H1 (cell line): ENCODE results near the gene MSH5. TPM values are rescaled to one million over a fixed set of nuclear protein-coding genes. Genes with fewer than 3 reads are reported as not detected.

Source experiments
- CTCF ChIA-PET: fragments of 300-600 bp; sonication (Branson Sonifier 250); formaldehyde crosslinking; loops from one replicate; lab custom pipeline; 2021; ENCODE audit not compliant: partially characterized antibody; lab: Charles Lee
- POLR2A ChIA-PET: fragments of 300-600 bp; sonication (Branson Sonifier 250); formaldehyde crosslinking; loops from one replicate; lab custom pipeline; 2021; ENCODE audit warnings: inconsistent platforms; ENCODE audit not compliant: partially characterized antibody; lab: Charles Lee
- DNase-seq, 2 experiments: peaks; one replicate each; pipeline versions ENCODE4 v3.0.0 to v3.0.0-alpha.2; 2010 to 2022; ENCODE audit warnings: low spot score in 2 of 2, low read depth in 1 of 2, mixed read lengths in 1 of 2
- FAIRE-seq: peaks from 2 replicates; lab custom pipeline; 2011; peaks lifted over from hg19 to GRCh38; lab: Jason Lieb, UNC
- H2AFZ ChIP-seq: 2 replicates; pipeline ENCODE4 v1.8.1; 2012; ENCODE audit warnings: low read length, inconsistent platforms
- H2AK5ac ChIP-seq: 2 replicates; pipeline ENCODE4 v1.6.1; 2013; ENCODE audit warnings: low read depth, low read length
- H2BK120ac ChIP-seq: replicated peaks from 2 replicates; pipeline ENCODE3; 2013; ENCODE audit warnings: low read depth, low read length, inconsistent platforms
- H2BK12ac ChIP-seq: 2 replicates; pipeline ENCODE4 v1.6.1; 2013; ENCODE audit warnings: low read depth, low read length
- H2BK15ac ChIP-seq: 2 replicates; pipeline ENCODE4 v1.6.1; 2013; ENCODE audit warnings: low read length
- H2BK20ac ChIP-seq: 2 replicates; pipeline ENCODE4 v1.6.1; 2013; ENCODE audit warnings: low read length
- H2BK5ac ChIP-seq: 2 replicates; pipeline ENCODE4 v1.6.1; 2013; ENCODE audit warnings: low read depth, low read length
- H3K14ac ChIP-seq: 2 replicates; pipeline ENCODE4 v1.6.1; 2013; ENCODE audit warnings: inconsistent platforms; ENCODE audit not compliant: insufficient read length
- H3K18ac ChIP-seq: 2 replicates; pipeline ENCODE4 v1.6.1; 2013; ENCODE audit warnings: low read length; ENCODE audit errors: extremely low read depth
- H3K23ac ChIP-seq: 2 replicates; pipeline ENCODE4 v1.6.1; 2013; ENCODE audit warnings: inconsistent platforms; ENCODE audit not compliant: insufficient read length
- H3K23me2 ChIP-seq: 2 replicates; pipeline ENCODE4 v1.6.1; 2013; ENCODE audit warnings: low read depth, low read length
- H3K27ac ChIP-seq: 2 replicates; pipeline ENCODE4 v1.6.1; 2011; ENCODE audit warnings: low read depth, low read length, inconsistent platforms
- H3K27me3 ChIP-seq, 4 experiments: replicated peaks in 1 of 4; 1 replicate in 1 of 4; 2 replicates in 3 of 4; pipeline versions ENCODE4 v1.6.1 to v1.8.1; 2011 to 2013; ENCODE audit warnings: low read length in 3 of 4, mild to moderate bottlenecking in 3 of 4, inconsistent platforms in 2 of 4, mixed read lengths in 2 of 4, moderate library complexity in 1 of 4; ENCODE audit not compliant: control insufficient read depth in 3 of 4, insufficient read depth in 3 of 4; ENCODE audit errors: extremely low read depth in 1 of 4
- H3K36me3 ChIP-seq, 4 experiments: 2 replicates each; pipeline versions ENCODE4 v1.6.1 to v1.8.1; 2011 to 2013; ENCODE audit warnings: mild to moderate bottlenecking in 4 of 4, low read length in 3 of 4, moderate library complexity in 2 of 4, control low read depth in 1 of 4, inconsistent platforms in 1 of 4; ENCODE audit not compliant: insufficient read depth in 4 of 4, control insufficient read depth in 2 of 4
- H3K4ac ChIP-seq: replicated peaks from 2 replicates; pipeline ENCODE3; 2013; ENCODE audit warnings: low read length, low read depth, mixed read lengths, inconsistent platforms; ENCODE audit not compliant: insufficient read length
- H3K4me1 ChIP-seq, 4 experiments: replicated peaks in 1 of 4; 1 replicate in 1 of 4; 2 replicates in 3 of 4; pipeline versions ENCODE4 v1.6.1 to v1.8.1; 2011 to 2013; ENCODE audit warnings: low read length in 3 of 4, inconsistent platforms in 2 of 4, mixed read lengths in 1 of 4; ENCODE audit not compliant: insufficient read depth in 4 of 4, control insufficient read depth in 3 of 4
- H3K4me2 ChIP-seq, 2 experiments: 2 replicates each; pipeline versions ENCODE4 v1.6.1 to v1.8.1; 2011 to 2013; ENCODE audit warnings: low read depth in 2 of 2, low read length in 2 of 2, control low read depth in 1 of 2, inconsistent platforms in 1 of 2, mild to moderate bottlenecking in 1 of 2; ENCODE audit not compliant: insufficient read depth in 1 of 2
- H3K4me3 ChIP-seq, 4 experiments: fragments of 200-600, 300-600 bp in 1 of 4; sonication (generic), shearing (Covaris generic), sonication (Bioruptor Twin) in 1 of 4; 2 replicates each; pipeline versions ENCODE4 v1.5.1 to v1.8.1; 2011 to 2016; ENCODE audit warnings: low read length in 4 of 4, low read depth in 3 of 4, control low read depth in 2 of 4, inconsistent platforms in 2 of 4, mild to moderate bottlenecking in 2 of 4, mixed read lengths in 1 of 4, moderate library complexity in 1 of 4; ENCODE audit not compliant: insufficient read depth in 2 of 4; ENCODE audit errors: extremely low read depth in 1 of 4
- H3K56ac ChIP-seq: replicated peaks from 2 replicates; pipeline ENCODE3; 2013; ENCODE audit warnings: low read depth, mild to moderate bottlenecking, mixed read lengths, low read length, inconsistent platforms; ENCODE audit not compliant: insufficient read length
- H3K79me1 ChIP-seq: 2 replicates; pipeline ENCODE4 v1.6.1; 2013; ENCODE audit warnings: low read depth, low read length, control low read depth
- H3K79me2 ChIP-seq, 2 experiments: 2 replicates each; pipeline versions ENCODE4 v1.6.1 to v1.8.1; 2012 to 2013; ENCODE audit warnings: low read length in 2 of 2, mild to moderate bottlenecking in 2 of 2, inconsistent platforms in 1 of 2; ENCODE audit not compliant: insufficient read depth in 2 of 2, control insufficient read depth in 1 of 2
- H3K9ac ChIP-seq, 4 experiments: replicated peaks in 1 of 4; 1 replicate in 1 of 4; 2 replicates in 3 of 4; pipeline versions ENCODE4 v1.6.1 to v1.8.1; 2011 to 2013; ENCODE audit warnings: low read depth in 3 of 4, low read length in 3 of 4, control low read depth in 2 of 4, mild to moderate bottlenecking in 2 of 4, moderate library complexity in 2 of 4, inconsistent platforms in 1 of 4; ENCODE audit errors: extremely low read depth in 1 of 4
- H3K9me3 ChIP-seq, 2 experiments: 2 replicates each; pipeline versions ENCODE4 v1.6.1 to v1.8.1; 2012 to 2013; ENCODE audit warnings: mild to moderate bottlenecking in 2 of 2, moderate library complexity in 2 of 2, control low read depth in 1 of 2, inconsistent platforms in 1 of 2, low read depth in 1 of 2, low read length in 1 of 2, mixed read lengths in 1 of 2; ENCODE audit not compliant: insufficient read depth in 2 of 2
- H4K20me1 ChIP-seq, 2 experiments: replicated peaks in 1 of 2; 2 replicates each; pipeline versions ENCODE3 to v1.8.1; 2011 to 2013; ENCODE audit warnings: inconsistent platforms in 2 of 2, low read length in 2 of 2, mild to moderate bottlenecking in 1 of 2; ENCODE audit not compliant: insufficient read depth in 2 of 2, control insufficient read depth in 1 of 2
- H4K5ac ChIP-seq: 2 replicates; pipeline ENCODE4 v1.6.1; 2013; ENCODE audit warnings: low read length, low read depth, mixed read lengths, inconsistent platforms; ENCODE audit not compliant: insufficient read length
- H4K8ac ChIP-seq: 2 replicates; pipeline ENCODE4 v1.8.0; 2013; ENCODE audit warnings: mild to moderate bottlenecking, moderate library complexity, low read length, inconsistent platforms; ENCODE audit not compliant: insufficient read depth; ENCODE audit errors: extremely low read depth
- H4K91ac ChIP-seq: replicated peaks from 2 replicates; pipeline ENCODE3; 2013; ENCODE audit warnings: low read length, mixed read lengths, inconsistent platforms; ENCODE audit not compliant: insufficient read length
- ATF2 ChIP-seq: IDR thresholded peaks from 2 replicates; pipeline ENCODE4 v1.6.1; 2012; ENCODE audit warnings: low read length, inconsistent platforms
- ATF3 ChIP-seq: IDR thresholded peaks from 2 replicates; pipeline ENCODE4 v1.6.1; 2011; ENCODE audit warnings: low read depth, mild to moderate bottlenecking, low read length; ENCODE audit not compliant: insufficient read depth
- CHD1 ChIP-seq: IDR thresholded peaks from 2 replicates; pipeline ENCODE4 v1.6.1; 2012; ENCODE audit warnings: low read depth, low read length, improper control_type of control experiment
- CREB1 ChIP-seq: IDR thresholded peaks from 2 replicates; pipeline ENCODE4 v1.6.1; 2012; ENCODE audit warnings: inconsistent platforms
- CTBP2 ChIP-seq: IDR thresholded peaks from 2 replicates; pipeline ENCODE4 v1.7.0; 2011; ENCODE audit warnings: borderline replicate concordance, mild to moderate bottlenecking, moderate library complexity, mixed read lengths, low read length; ENCODE audit not compliant: insufficient read depth, insufficient read length
- HDAC6 ChIP-seq: IDR thresholded peaks from one replicate; pipeline ENCODE4 v1.7.1; 2012; ENCODE audit warnings: low read depth, mild to moderate bottlenecking, inconsistent platforms, low read length, moderate library complexity
- KDM5A ChIP-seq: fragments of 200-600 bp; IDR thresholded peaks from 2 replicates; pipeline ENCODE4 v1.7.1; 2012; ENCODE audit warnings: mild to moderate bottlenecking, low read length, inconsistent platforms, mixed read lengths
- RFX5 ChIP-seq: IDR thresholded peaks from 2 replicates; pipeline ENCODE4 v1.6.1; 2011; ENCODE audit warnings: low read depth, low read length, improper control_type of control experiment, borderline replicate concordance
- SIRT6 ChIP-seq: IDR thresholded peaks from one replicate; pipeline ENCODE4 v1.7.1; 2012; ENCODE audit warnings: low read length, inconsistent platforms
- SP4 ChIP-seq: IDR thresholded peaks from 2 replicates; pipeline ENCODE4 v1.6.1; 2012; ENCODE audit warnings: low read length, inconsistent platforms
- SRF ChIP-seq: IDR thresholded peaks from 2 replicates; pipeline ENCODE4 v1.6.1; 2011; ENCODE audit warnings: mild to moderate bottlenecking, low read depth, low read length, moderate library complexity
- TBP ChIP-seq: IDR thresholded peaks from 2 replicates; pipeline ENCODE4 v1.6.1; 2011; ENCODE audit warnings: low read depth, low read length, improper control_type of control experiment
- WGBS, 2 experiments: shearing (Covaris generic) in 1 of 2; methylation state at CpG; one replicate each; pipeline versions ENCODE4 v1.1.6 to v1.1.7; 2013 to 2015; ENCODE audit warnings: low lambda C conversion rate in 2 of 2, mixed read lengths in 2 of 2, inconsistent platforms in 1 of 2, low coverage in 1 of 2, missing lambda C conversion rate in 1 of 2; ENCODE audit not compliant: insufficient replicate concordance in 2 of 2, insufficient coverage in 1 of 2, insufficient read length in 1 of 2; ENCODE audit errors: extremely low coverage in 1 of 2, missing lambda C conversion rate in 1 of 2; 5-methylcytosine and 5-hydroxymethylcytosine counted together
- polyA plus RNA-seq, 7 experiments: library from polyadenylated mRNA; depleted of rRNA in 3 of 7; stranded (reverse) in 5 of 7; unstranded in 2 of 7; fragments of >200 nt in 5 of 7; fragments of 200-250 nt in 2 of 7; gene quantifications; 1 replicate in 5 of 7; 2 replicates in 1 of 7; 4 replicates in 1 of 7; pipeline versions ENCODE4 v1.2.1 to v1.2.3, GENCODE V29; 2011 to 2013; ENCODE audit warnings: missing spikeins in 2 of 7, mixed read lengths in 2 of 7
- total RNA-seq: library from RNA; stranded (reverse); fragmentation: NEBNext Ultra II Directional; extraction: Animal tissue kit (Norgen Biotek cat#: 25700); gene quantifications from 2 replicates; pipeline ENCODE4 v1.2.1, GENCODE V29; 2021

The MSH5 gene
- total and polyA plus RNA-seq, 2 of the 8 experiments (the other 6 are each of a cell fraction or from before 2014, with no cell fraction given), result 25.3 to 26.5 TPM

- FAIRE-seq (no peak), DNase-seq (no peak)
- Histone ChIP-seq H3K23me2 (0 out of 2 replicates have a peak, but pooled peaks cover 1% of the 10 kb centered on the region), H3K4ac (no peak overlapping the region), H3K56ac (no peak overlapping the region), H3K79me2 (no peaks in the 10 kb centered on the region), H3K4me1 (peaks cover 0 to 7% (median 3%) of the 10 kb centered on the region in 4 experiments; a peak in 4 of 7 replicates), H3K4me3 (no peak overlapping the region), H4K8ac (no peak overlapping the region), H2AFZ (no peak overlapping the region), H2BK12ac (no peak overlapping the region), H3K79me1 (no peaks in the 10 kb centered on the region), H3K4me2 (no peak overlapping the region), H3K14ac (no peak overlapping the region), H4K20me1 (no peaks in the 10 kb centered on the region), H2BK5ac (no peak overlapping the region), H3K27ac (no peak overlapping the region), H2AK5ac (no peak overlapping the region), H3K9me3 (no peaks in the 10 kb centered on the region), H2BK15ac (no peak overlapping the region), H3K9ac (no peak overlapping the region), H2BK120ac (no peak overlapping the region), H4K5ac (no peak overlapping the region), H3K36me3 (peaks cover 15 to 44% (median 37%) of the 10 kb centered on the region in 4 experiments), H4K91ac (no peak overlapping the region), H3K27me3 (no peaks in the 10 kb centered on the region; a peak in 1 of 7 replicates), H3K23ac (no peak overlapping the region), H3K18ac (no peak overlapping the region), H2BK20ac (no peak overlapping the region)
- 85% methylated on average over 5 of the region's 5 CpGs; no CpG with 5 or more reads in 1 of the 2 experiments for WGBS, 2 experiments
- POLR2A ChIA-PET, result interaction anchor here (0.8 to 10.7 kb wide), 14 partner anchors 8 to 1206 kb away, joined by 3 to 85 read pairs (median 6); partner anchors contain the start of genes DDAH2, HSPA1B, LSM2 and MSH5
- CTCF ChIA-PET, result interaction anchor here (0.6 to 15.6 kb wide), 11 partner anchors 3 to 113 kb away, joined by 3 to 228 read pairs (median 3); partner anchors contain the start of genes MPIG6B, VARS1 and VWA7
- TF ChIP-seq ATF2 (no peak), CHD1 (no peak), CREB1 (no peak), ATF3 (no peak), TBP (no peak), CTBP2 (no peak), SIRT6 (no peak), SRF (no peak), RFX5 (no peak), HDAC6 (no peak), KDM5A (no peak), SP4 (no peak)
These were observed 37.9 kb downstream of the MSH5 start for GRCh38 chr6:31777667-31778050.
